Testis (tissue), 3 donors: ENCODE measurements around the gene UBA52. TPM values are rescaled to one million over a fixed set of nuclear protein-coding genes. Genes with fewer than 3 reads are reported as not detected.

Experiments
- DNase-seq: peaks from one replicate; pipeline ENCODE4 v3.0.0-alpha.2; 2019
- H3K27ac ChIP-seq, 2 donors: fragments of 200-600 bp; sonication (generic); one replicate each; pipeline ENCODE4 v1.5.1; 2019
- H3K27me3 ChIP-seq: fragments of 200-600 bp; sonication (generic); one replicate; pipeline ENCODE4 v1.5.1; 2019
- H3K36me3 ChIP-seq: fragments of 200-600 bp; sonication (generic); one replicate; pipeline ENCODE4 v1.5.1; 2017; ENCODE audit warnings: low read depth; ENCODE audit errors: missing control alignments
- H3K4me1 ChIP-seq: fragments of 200-600 bp; sonication (generic); one replicate; pipeline ENCODE4 v1.5.1; 2019
- H3K4me3 ChIP-seq, 2 donors: fragments of 200-600 bp; sonication (generic); one replicate each; pipeline ENCODE4 v1.5.1; 2017 to 2019
- H3K9me3 ChIP-seq: fragments of 200-600 bp; sonication (generic); one replicate; pipeline ENCODE4 v1.5.1; 2017
- CTCF ChIP-seq, 3 experiments: fragments of 450-650 bp in 2 of 3; fragments of 200-600 bp in 1 of 3; sonication (generic) in 1 of 3; IDR thresholded peaks; one replicate each; pipeline ENCODE4 v1.5.1; 2016 to 2019; ENCODE audit warnings: antibody characterized with exemption in 3 of 3, mild to moderate bottlenecking in 2 of 3, moderate library complexity in 1 of 3
- POLR2A ChIP-seq: fragments of 450-650 bp; IDR thresholded peaks from one replicate; pipeline ENCODE4 v1.6.1; 2017; ENCODE audit warnings: antibody characterized with exemption, mild to moderate bottlenecking, moderate library complexity
- WGBS, 2 donors: methylation state at CpG; one replicate each; pipeline ENCODE4 v1.1.5; 2018; 5-methylcytosine and 5-hydroxymethylcytosine counted together
- intact Hi-C: fragments of 100-400 bp; cut with DNase I; formaldehyde crosslinking; loops from one replicate; pipeline ENCODE4 v1.15.1; 2023; ENCODE audit warnings: low total_unique reads
- polyA plus RNA-seq: library from polyadenylated mRNA; stranded (reverse); fragments of 350-450 nt; fragmentation: Illumina TruSeq; extraction: RNeasy Lipid Tissue Mini Kit (QIAGEN cat#74804); gene quantifications from one replicate; pipeline ENCODE4 v1.2.3, GENCODE V29; 2014; ENCODE audit warnings: low read depth, low replicate concordance; ENCODE audit not compliant: insufficient read depth
- total RNA-seq, 2 donors: library from RNA; depleted of rRNA; stranded (reverse); fragments of >200 nt; gene quantifications; one replicate each; pipeline ENCODE4 v1.2.3, GENCODE V29; 2016

UBA52 gene
- total and polyA plus RNA-seq, 3 donors from 2014 or later, result 475 to 1,038 (median 508) TPM

- Histone ChIP-seq H3K4me1 (no peaks in the 10 kb centered on the region), H3K4me3 (no peak overlapping the region), H3K27me3 (no peaks in the 10 kb centered on the region), H3K27ac (no peak overlapping the region), H3K9me3 (no peaks in the 10 kb centered on the region), H3K36me3 (no peaks in the 10 kb centered on the region)
- intact Hi-C loops, result no loop called here
- no peak for TF ChIP-seq CTCF (IDR thresholded peaks at IDR 0.05)
- no peak for TF ChIP-seq POLR2A
- 74% methylated on average over 5 to 6 of the region's 6 CpGs for WGBS, 2 donors
- DNase-seq, result no peak
Observed at GRCh38 chr19:18551631-18552030, 20.0 kb upstream of the UBA52 start.

- TF ChIP-seq POLR2A (no peak), CTCF (IDR thresholded peaks at IDR 0.05) (no peak)
- intact Hi-C loops, result no loop called here
Observed at GRCh38 chr19:18557411-18558201, 14.1 kb upstream of the UBA52 start, which contains the start of gene KXD1. TSS of gene KXD1 (plus strand) at chr19:18557870. CDS start at chr19:18562057, 4,187 bp downstream.

GRCh38 chr19:18558202-18558555 lies 13.5 kb upstream of the UBA52 start:
- no peaks in the 10 kb centered on the region for H3K36me3 ChIP-seq
- DNase-seq, result no peak
- WGBS, 2 donors, result 0 to 2% methylated on average over 11 of the region's 11 CpGs
- intact Hi-C loops, result no loop called here
- no peaks in the 10 kb centered on the region for H3K27me3 ChIP-seq
- H3K4me3 ChIP-seq, result peak overlapping the region; percentile 79 to 94
- TF ChIP-seq CTCF (IDR thresholded peaks at IDR 0.05) (no peak), POLR2A (no peak)
- peaks cover 13% of the 10 kb centered on the region for H3K4me1 ChIP-seq
- H3K9me3 ChIP-seq, result no peaks in the 10 kb centered on the region
- H3K27ac ChIP-seq, result peak overlapping the region; percentile 93 to 94

More at GRCh38 chr19:18557411-18558201, 14.1 kb upstream of the UBA52 start, which contains the start of gene KXD1:
- 2 to 3% methylated on average over 19 to 57 of the region's 58 CpGs for WGBS, 2 donors
- Histone ChIP-seq H3K9me3 (no peaks in the 10 kb centered on the region), H3K4me1 (peaks cover 13% of the 10 kb centered on the region), H3K27me3 (no peaks in the 10 kb centered on the region), H3K36me3 (no peaks in the 10 kb centered on the region), H3K27ac (peak within 1 kb of the TSS; percentile 93 to 94), H3K4me3 (peak within 1 kb of the TSS; percentile 79 to 94)
- DNase-seq, result peak; percentile 99

GRCh38 chr19:18558604-18559003 lies 13.1 kb upstream of the UBA52 start:
- Histone ChIP-seq H3K9me3 (no peaks in the 10 kb centered on the region), H3K27me3 (no peaks in the 10 kb centered on the region), H3K4me1 (peaks cover 13% of the 10 kb centered on the region), H3K27ac (peak overlapping the region; percentile 93 to 94), H3K4me3 (peak overlapping the region; percentile 79 to 94), H3K36me3 (no peaks in the 10 kb centered on the region)
- intact Hi-C loops, result no loop called here
- 30 to 36% methylated on average over 3 of the region's 3 CpGs for WGBS, 2 donors
- TF ChIP-seq CTCF (IDR thresholded peaks at IDR 0.05) (no peak), POLR2A (no peak)
- DNase-seq, result no peak
